PC-3 (cell line): ENCODE measurements around the gene SH3BP5.

Experiments
- EZH2 ChIP-seq: fragments of 300-600 bp; sonication (generic); IDR thresholded peaks from one replicate; pipeline ENCODE4 v1.6.1; 2017; ENCODE audit warnings: antibody characterized with exemption, mild to moderate bottlenecking, low read length; ENCODE audit not compliant: unreplicated experiment
- EZH2phosphoT487 ChIP-seq: fragments of 300-600 bp; sonication (generic); IDR thresholded peaks from 2 replicates; pipeline ENCODE4 v1.6.1; 2018; ENCODE audit warnings: mild to moderate bottlenecking, antibody characterized with exemption, low read length, borderline replicate concordance
- TF ChIP-seq, protein P1 (sequence below): fragments of 300-600 bp; sonication (generic); conservative IDR thresholded peaks from 2 replicates; pipeline ENCODE4 v1.5.1; 2017; ENCODE audit warnings: antibody characterized with exemption, low read depth, mild to moderate bottlenecking, low read length

DNA sequence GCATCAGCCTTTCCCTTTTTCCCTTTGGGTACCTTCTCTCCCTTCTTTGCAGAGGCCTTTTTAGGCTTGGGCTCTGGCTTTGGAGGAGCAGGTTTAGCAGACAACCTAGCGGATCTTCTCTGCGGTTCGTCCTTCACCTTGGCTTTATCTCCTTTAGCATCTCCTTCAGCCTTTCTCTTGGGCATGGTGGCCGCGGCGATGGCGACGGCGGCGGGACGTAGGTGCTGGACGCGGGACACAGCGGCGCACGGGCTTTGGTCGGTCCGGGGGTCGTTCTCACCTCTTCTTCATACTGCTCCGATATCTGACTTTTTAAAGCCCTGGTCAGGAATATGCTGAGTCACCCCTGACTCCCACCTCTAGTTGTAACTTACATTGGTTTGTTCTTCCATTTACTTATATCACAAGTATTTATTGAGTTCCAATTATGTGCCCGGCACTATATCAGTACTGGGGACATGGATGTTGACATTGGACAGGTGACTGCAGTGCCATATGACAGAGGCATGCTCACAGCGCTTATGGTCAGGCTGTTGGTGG lies 43.1 kb upstream of the SH3BP5 start:
- TF ChIP-seq, protein P1, sequence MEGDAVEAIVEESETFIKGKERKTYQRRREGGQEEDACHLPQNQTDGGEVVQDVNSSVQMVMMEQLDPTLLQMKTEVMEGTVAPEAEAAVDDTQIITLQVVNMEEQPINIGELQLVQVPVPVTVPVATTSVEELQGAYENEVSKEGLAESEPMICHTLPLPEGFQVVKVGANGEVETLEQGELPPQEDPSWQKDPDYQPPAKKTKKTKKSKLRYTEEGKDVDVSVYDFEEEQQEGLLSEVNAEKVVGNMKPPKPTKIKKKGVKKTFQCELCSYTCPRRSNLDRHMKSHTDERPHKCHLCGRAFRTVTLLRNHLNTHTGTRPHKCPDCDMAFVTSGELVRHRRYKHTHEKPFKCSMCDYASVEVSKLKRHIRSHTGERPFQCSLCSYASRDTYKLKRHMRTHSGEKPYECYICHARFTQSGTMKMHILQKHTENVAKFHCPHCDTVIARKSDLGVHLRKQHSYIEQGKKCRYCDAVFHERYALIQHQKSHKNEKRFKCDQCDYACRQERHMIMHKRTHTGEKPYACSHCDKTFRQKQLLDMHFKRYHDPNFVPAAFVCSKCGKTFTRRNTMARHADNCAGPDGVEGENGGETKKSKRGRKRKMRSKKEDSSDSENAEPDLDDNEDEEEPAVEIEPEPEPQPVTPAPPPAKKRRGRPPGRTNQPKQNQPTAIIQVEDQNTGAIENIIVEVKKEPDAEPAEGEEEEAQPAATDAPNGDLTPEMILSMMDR: no peak
- TF ChIP-seq EZH2: no peak
- TF ChIP-seq EZH2phosphoT487: no peak
